Activated naive CD4-positive, alpha-beta T cell treated with anti-CD3 and anti-CD28 coated beads for 36 hours (primary cell): ENCODE data around the gene ZNF23. TPM values are rescaled to one million over a fixed set of nuclear protein-coding genes. Genes with fewer than 3 reads are reported as not detected.
"Not testable (repeated sequence)": the region's sequence is repeated elsewhere in the genome, so short reads cannot be mapped to it uniquely, and the experiment has no call there.

Source experiments
- CTCF ChIA-PET: fragments of 350-600 bp; sonication (Branson Sonifier 250); formaldehyde crosslinking; loops from one replicate; lab custom pipeline; 2021; ENCODE audit warnings: antibody characterized with exemption; lab: Charles Lee
- DNase-seq: peaks from one replicate; pipeline ENCODE4 v3.0.0-alpha.2; 2020
- H3K27ac Mint-ChIP-seq: one replicate; pipeline ENCODE4 v1.8.0; 2021; ENCODE audit warnings: mild to moderate bottlenecking, mixed read lengths
- H3K27me3 Mint-ChIP-seq: one replicate; pipeline ENCODE4 v1.8.0; 2021; ENCODE audit warnings: low read depth, mixed read lengths
- H3K36me3 Mint-ChIP-seq: one replicate; pipeline ENCODE4 v1.8.0; 2021; ENCODE audit warnings: low read depth, mixed read lengths
- H3K4me1 Mint-ChIP-seq: one replicate; pipeline ENCODE4 v1.8.0; 2021; ENCODE audit warnings: low read depth, mixed read lengths
- H3K4me3 Mint-ChIP-seq: one replicate; pipeline ENCODE4 v1.8.0; 2021; ENCODE audit warnings: mild to moderate bottlenecking, moderate library complexity, mixed read lengths
- H3K9me3 Mint-ChIP-seq: one replicate; pipeline ENCODE4 v1.8.0; 2021; ENCODE audit warnings: mixed read lengths
- intact Hi-C: fragments of 100-400 bp; cut with micrococcal nuclease; formaldehyde crosslinking; loops from one replicate; pipeline ENCODE4 v1.15.1; 2023
- total RNA-seq, 2 experiments: library from RNA; stranded (reverse); gene quantifications; one replicate each; pipeline ENCODE4 v1.2.3, GENCODE V29; 2021

Gene ZNF23
- 1 to 10 TPM; 6.9 to 7.1 TPM for total RNA-seq

GRCh38 chr16:71461686-71462648 lies at the start of gene ZNF23:
TSS of gene ZNF23 (minus strand) at chr16:71462247. CDS start at chr16:71456796, 5,451 bp downstream.
- no peaks in the 10 kb centered on the region for H3K27me3 Mint-ChIP-seq
- H3K4me3 Mint-ChIP-seq = peak within 1 kb of the TSS; percentile 89
- DNase-seq = peak; percentile 78
- intact Hi-C loops = loop anchor here (1.0 to 5.0 kb wide), 7 partner anchors 22 to 631 kb away; partner anchors contain the start of genes CMTR2, DHX38, PHLPP2 and TXNL4B
- no peaks in the 10 kb centered on the region for H3K9me3 Mint-ChIP-seq
- peak within 1 kb of the TSS; percentile 91 for H3K27ac Mint-ChIP-seq
- H3K36me3 Mint-ChIP-seq = peaks cover 2% of the 10 kb centered on the region
- peaks cover 18% of the 10 kb centered on the region for H3K4me1 Mint-ChIP-seq
- CTCF ChIA-PET = interaction anchor here (0.6 to 4.9 kb wide), 7 partner anchors 22 to 149 kb away, joined by 3 to 20 read pairs (median 4); no protein-coding TSS in a partner anchor

GRCh38 chr16:71507061-71507460 lies 45.0 kb upstream of the ZNF23 start:
- CTCF ChIA-PET = no interaction called here
- Mint-ChIP-seq H3K27ac (no peak overlapping the region), H3K36me3 (no peaks in the 10 kb centered on the region), H3K4me1 (no peaks in the 10 kb centered on the region), H3K27me3 (no peaks in the 10 kb centered on the region), H3K9me3 (no peaks in the 10 kb centered on the region), H3K4me3 (no peak overlapping the region)
- no peak for DNase-seq
- intact Hi-C loops = no loop called here

GRCh38 chr16:71504901-71505300 lies 42.9 kb upstream of the ZNF23 start:
- intact Hi-C loops = no loop called here
- H3K27me3 Mint-ChIP-seq = no peaks in the 10 kb centered on the region
- H3K9me3 Mint-ChIP-seq = no peaks in the 10 kb centered on the region
- H3K4me1 Mint-ChIP-seq = no peaks in the 10 kb centered on the region
- no peak overlapping the region for H3K27ac Mint-ChIP-seq
- H3K4me3 Mint-ChIP-seq = no peak overlapping the region
- CTCF ChIA-PET = no interaction called here
- no peak for DNase-seq
- H3K36me3 Mint-ChIP-seq = no peaks in the 10 kb centered on the region

GRCh38 chr16:71504051-71504450 lies 42.0 kb upstream of the ZNF23 start:
- H3K4me1 Mint-ChIP-seq, intact Hi-C loops, CTCF ChIA-PET, H3K27me3 Mint-ChIP-seq, H3K27ac Mint-ChIP-seq, H3K4me3 Mint-ChIP-seq, H3K9me3 Mint-ChIP-seq, H3K36me3 Mint-ChIP-seq: not testable (repeated sequence)
- DNase-seq = peak; percentile 42

GRCh38 chr16:71501547-71501946 lies 39.5 kb upstream of the ZNF23 start:
- intact Hi-C loops = loop anchor here (1.0 kb wide), 1 partner anchor 110 kb away; no protein-coding TSS in a partner anchor
- no peak for DNase-seq
- H3K27ac Mint-ChIP-seq = no peak overlapping the region

GRCh38 chr16:71500964-71501363 lies 38.9 kb upstream of the ZNF23 start:
- Mint-ChIP-seq H3K36me3 (no peaks in the 10 kb centered on the region), H3K27me3 (no peaks in the 10 kb centered on the region), H3K4me3 (no peak overlapping the region), H3K9me3 (no peaks in the 10 kb centered on the region), H3K4me1 (no peaks in the 10 kb centered on the region), H3K27ac (no peak overlapping the region)
- CTCF ChIA-PET = interaction anchor here (0.8 to 5.8 kb wide), 11 partner anchors 9 to 110 kb away, joined by 3 to 91 read pairs (median 5); partner anchors contain the start of genes ZNF19 and ZNF23
- DNase-seq = no peak
- intact Hi-C loops = loop anchor here (1.0 kb wide), 1 partner anchor 110 kb away; no protein-coding TSS in a partner anchor

More at GRCh38 chr16:71501547-71501946, 39.5 kb upstream of the ZNF23 start:
- no peaks in the 10 kb centered on the region for H3K4me1 Mint-ChIP-seq
- H3K36me3 Mint-ChIP-seq = no peaks in the 10 kb centered on the region
- CTCF ChIA-PET = interaction anchor here (0.8 to 5.8 kb wide), 10 partner anchors 10 to 110 kb away, joined by 3 to 91 read pairs (median 4); partner anchors contain the start of genes ZNF19 and ZNF23
- H3K9me3 Mint-ChIP-seq = no peaks in the 10 kb centered on the region
- H3K4me3 Mint-ChIP-seq = no peak overlapping the region
- no peaks in the 10 kb centered on the region for H3K27me3 Mint-ChIP-seq

- no peaks in the 10 kb centered on the region for H3K36me3 Mint-ChIP-seq
- CTCF ChIA-PET = interaction anchor here (0.9 to 5.8 kb wide), 20 partner anchors 13 to 143 kb away, joined by 3 to 91 read pairs (median 6); partner anchors contain the start of gene ZNF23
- no peak overlapping the region for H3K4me3 Mint-ChIP-seq
- no peaks in the 10 kb centered on the region for H3K27me3 Mint-ChIP-seq
- H3K4me1 Mint-ChIP-seq = no peaks in the 10 kb centered on the region
- no peak overlapping the region for H3K27ac Mint-ChIP-seq
- DNase-seq = peak; percentile 71
- no peaks in the 10 kb centered on the region for H3K9me3 Mint-ChIP-seq
- intact Hi-C loops = loop anchor here (1.0 to 5.0 kb wide), 3 partner anchors 38 to 87 kb away; partner anchors contain the start of gene ZNF23
These were observed 37.8 kb upstream of the ZNF23 start for GRCh38 chr16:71499775-71500364.

- Mint-ChIP-seq H3K36me3 (no peaks in the 10 kb centered on the region), H3K4me1 (no peaks in the 10 kb centered on the region), H3K9me3 (no peaks in the 10 kb centered on the region), H3K27me3 (no peaks in the 10 kb centered on the region), H3K4me3 (no peak overlapping the region), H3K27ac (no peak overlapping the region)
- CTCF ChIA-PET = interaction anchor here (0.6 to 5.8 kb wide), 8 partner anchors 11 to 125 kb away, joined by 3 to 91 read pairs (median 6); no protein-coding TSS in a partner anchor
- intact Hi-C loops = loop anchor here (2.0 to 5.0 kb wide), 2 partner anchors 36 to 57 kb away; partner anchors contain the start of gene ZNF23
- no peak for DNase-seq
These were observed 36.0 kb upstream of the ZNF23 start for GRCh38 chr16:71498031-71498430.

GRCh38 chr16:71493213-71493612 lies 31.2 kb upstream of the ZNF23 start:
- no peak overlapping the region for H3K4me3 Mint-ChIP-seq
- no peak for DNase-seq
- CTCF ChIA-PET = no interaction called here
- H3K4me1 Mint-ChIP-seq = no peaks in the 10 kb centered on the region
- intact Hi-C loops = no loop called here
- H3K9me3 Mint-ChIP-seq = no peaks in the 10 kb centered on the region
- H3K27me3 Mint-ChIP-seq = no peaks in the 10 kb centered on the region
- no peak overlapping the region for H3K27ac Mint-ChIP-seq
- H3K36me3 Mint-ChIP-seq = no peaks in the 10 kb centered on the region

- no peak for DNase-seq
- no peaks in the 10 kb centered on the region for H3K4me1 Mint-ChIP-seq
- no peaks in the 10 kb centered on the region for H3K27me3 Mint-ChIP-seq
- H3K27ac Mint-ChIP-seq = no peak overlapping the region
- intact Hi-C loops = no loop called here
- no peaks in the 10 kb centered on the region for H3K36me3 Mint-ChIP-seq
- CTCF ChIA-PET = no interaction called here
- H3K9me3 Mint-ChIP-seq = no peaks in the 10 kb centered on the region
- H3K4me3 Mint-ChIP-seq = no peak overlapping the region
These were observed 30.7 kb upstream of the ZNF23 start for GRCh38 chr16:71492786-71493185.

- no peak overlapping the region for H3K4me3 Mint-ChIP-seq
- intact Hi-C loops = no loop called here
- no peaks in the 10 kb centered on the region for H3K4me1 Mint-ChIP-seq
- no peaks in the 10 kb centered on the region for H3K27me3 Mint-ChIP-seq
- H3K36me3 Mint-ChIP-seq = no peaks in the 10 kb centered on the region
- DNase-seq = no peak
- H3K9me3 Mint-ChIP-seq = no peaks in the 10 kb centered on the region
- CTCF ChIA-PET = interaction anchor here (1.3 to 1.5 kb wide), 3 partner anchors 10 to 120 kb away, joined by 4 to 6 read pairs (median 4); partner anchors contain the start of gene ZNF23
- no peak overlapping the region for H3K27ac Mint-ChIP-seq
These were observed 29.0 kb upstream of the ZNF23 start for GRCh38 chr16:71491054-71491453.

- intact Hi-C loops = no loop called here
- no peaks in the 10 kb centered on the region for H3K36me3 Mint-ChIP-seq
- no peaks in the 10 kb centered on the region for H3K27me3 Mint-ChIP-seq
- H3K4me1 Mint-ChIP-seq = no peaks in the 10 kb centered on the region
- CTCF ChIA-PET = interaction anchor here (1.1 to 1.2 kb wide), 2 partner anchors 12 to 28 kb away, joined by 3 to 7 read pairs; no protein-coding TSS in a partner anchor
- no peak for DNase-seq
- no peak overlapping the region for H3K4me3 Mint-ChIP-seq
- H3K27ac Mint-ChIP-seq = no peak overlapping the region
- no peaks in the 10 kb centered on the region for H3K9me3 Mint-ChIP-seq
These were observed 28.3 kb upstream of the ZNF23 start for GRCh38 chr16:71490361-71490760.
